ENCODE measurements around the gene MEG3. TPM values are rescaled to one million over a fixed set of nuclear protein-coding genes. Genes with fewer than 3 reads are reported as not detected.

The MEG3 gene
- total RNA-seq, 2 experiments from 2014 or later = not detected

DNA sequence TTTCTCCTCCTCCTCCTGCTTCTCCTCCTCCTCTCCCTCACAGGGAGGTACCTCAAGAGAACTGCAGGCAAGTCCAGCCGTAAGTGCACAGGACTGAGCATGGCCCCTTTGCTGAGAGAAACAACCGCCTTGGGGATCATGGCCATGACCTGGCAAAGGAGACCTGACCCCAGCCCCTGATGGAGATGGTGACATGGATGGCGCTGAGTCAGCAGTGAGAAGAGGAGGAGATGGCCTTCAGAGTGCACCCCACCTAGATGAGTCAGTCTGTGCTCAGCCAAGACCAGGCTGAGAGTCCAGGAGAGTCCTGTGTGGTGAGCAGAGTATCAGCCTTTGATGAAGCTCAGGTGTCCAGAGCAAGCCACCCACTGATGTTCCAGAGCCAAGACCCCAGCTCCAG, 36.4 kb downstream of the MEG3 start:
- intact Hi-C loops (cut with micrococcal nuclease) = no loop called here
- no peak for DNase-seq
- ChIA-PET POLR2A (no interaction called here), CTCF (no interaction called here)
- Mint-ChIP-seq H3K36me3 (no peaks in the 10 kb centered on the region), H3K4me3 (no peak overlapping the region), H3K4me1 (ENCODE audit: low read depth) (no peaks in the 10 kb centered on the region), H3K27me3 (peaks cover 2% of the 10 kb centered on the region), H3K9me3 (no peaks in the 10 kb centered on the region), H3K27ac (no peak overlapping the region)

- DNase-seq = no peak
- no peak overlapping the region for H3K4me3 Mint-ChIP-seq
- H3K36me3 Mint-ChIP-seq = no peaks in the 10 kb centered on the region
- ChIA-PET POLR2A (no interaction called here), CTCF (no interaction called here)
- no peaks in the 10 kb centered on the region for H3K9me3 Mint-ChIP-seq
- H3K27ac Mint-ChIP-seq = no peak overlapping the region
- H3K27me3 Mint-ChIP-seq = peaks cover 2% of the 10 kb centered on the region
- intact Hi-C loops (cut with micrococcal nuclease) = no loop called here
- H3K4me1 Mint-ChIP-seq (ENCODE audit: low read depth) = no peaks in the 10 kb centered on the region
Observed at GRCh38 chr14:100862793-100863192, 36.9 kb downstream of the MEG3 start.

- ChIA-PET POLR2A (no interaction called here), CTCF (no interaction called here)
- Mint-ChIP-seq H3K36me3 (no peaks in the 10 kb centered on the region), H3K4me3 (no peak overlapping the region), H3K9me3 (no peaks in the 10 kb centered on the region), H3K4me1 (ENCODE audit: low read depth) (no peaks in the 10 kb centered on the region), H3K27ac (no peak overlapping the region), H3K27me3 (no peaks in the 10 kb centered on the region)
- intact Hi-C loops (cut with micrococcal nuclease) = no loop called here
- no peak for DNase-seq
Observed at GRCh38 chr14:100864206-100864605, 38.3 kb downstream of the MEG3 start.

- intact Hi-C loops (cut with micrococcal nuclease) = no loop called here
- no peak for DNase-seq
- ChIA-PET CTCF (no interaction called here), POLR2A (no interaction called here)
- H3K27ac Mint-ChIP-seq = no peak overlapping the region
- no peaks in the 10 kb centered on the region for H3K9me3 Mint-ChIP-seq
- no peaks in the 10 kb centered on the region for H3K36me3 Mint-ChIP-seq
- H3K27me3 Mint-ChIP-seq = no peaks in the 10 kb centered on the region
- no peaks in the 10 kb centered on the region for H3K4me1 Mint-ChIP-seq (ENCODE audit: low read depth)
- no peak overlapping the region for H3K4me3 Mint-ChIP-seq
Observed at GRCh38 chr14:100864960-100865681, 39.2 kb downstream of the MEG3 start.

GRCh38 chr14:100865682-100866591, 40.0 kb downstream of the MEG3 start:
- Mint-ChIP-seq H3K27me3 (no peaks in the 10 kb centered on the region), H3K4me1 (ENCODE audit: low read depth) (no peaks in the 10 kb centered on the region), H3K27ac (no peak overlapping the region), H3K36me3 (no peaks in the 10 kb centered on the region), H3K4me3 (no peak overlapping the region), H3K9me3 (no peaks in the 10 kb centered on the region)
- ChIA-PET POLR2A (no interaction called here), CTCF (no interaction called here)
- intact Hi-C loops (cut with micrococcal nuclease) = no loop called here
- no peak for DNase-seq

DNA sequence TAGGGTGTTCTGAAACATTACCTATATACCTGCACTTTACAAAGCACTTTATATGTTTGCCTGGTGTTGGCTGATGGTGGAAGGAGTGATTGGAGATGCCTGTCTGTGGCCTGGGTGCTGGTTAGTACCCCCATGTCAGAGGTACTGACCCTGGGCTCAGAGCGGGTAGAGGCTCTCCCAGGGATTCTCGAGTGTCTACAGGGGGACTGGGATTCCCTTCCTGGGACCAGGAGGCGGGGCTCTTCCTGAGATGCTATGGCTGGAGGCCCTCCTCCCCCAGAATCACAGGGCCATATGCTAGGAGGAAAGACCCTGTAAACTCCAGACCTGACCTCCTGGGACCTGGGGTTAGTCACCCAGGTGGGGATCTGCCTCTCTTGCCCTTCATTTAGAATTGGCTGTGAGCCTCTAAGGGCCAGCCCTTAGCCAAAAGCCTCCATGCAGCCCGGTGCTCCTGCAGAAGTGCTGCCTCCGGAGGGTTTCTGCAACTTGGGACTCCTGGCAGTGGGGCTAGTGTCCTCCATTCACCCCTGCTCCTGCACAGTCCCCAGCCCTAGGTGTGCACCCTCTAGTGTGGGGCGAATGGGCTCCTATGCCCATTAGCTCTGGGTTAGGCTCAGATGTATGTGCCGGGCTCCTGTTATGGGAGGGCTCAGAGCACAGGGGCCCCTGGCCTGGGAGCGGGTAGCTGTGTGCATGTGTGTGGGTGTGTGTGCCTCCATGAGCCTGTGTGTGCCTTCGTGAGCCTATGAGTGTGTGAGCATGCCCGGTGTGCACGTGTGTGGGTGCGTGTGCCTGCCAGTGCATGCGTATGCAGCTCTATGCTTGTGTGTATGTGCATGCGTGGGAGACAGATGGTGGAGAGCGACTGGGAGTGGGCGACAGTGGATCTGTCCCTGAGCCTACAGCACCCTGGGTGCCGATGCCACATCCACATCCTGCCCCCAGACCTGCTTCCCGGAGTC, 41.0 kb downstream of the MEG3 start:
- CTCF ChIA-PET = no interaction called here
- H3K27me3 Mint-ChIP-seq = no peaks in the 10 kb centered on the region

GRCh38 chr14:100867631-100868315, 41.9 kb downstream of the MEG3 start:
- Mint-ChIP-seq H3K9me3 (no peaks in the 10 kb centered on the region), H3K27ac (no peak overlapping the region), H3K4me1 (ENCODE audit: low read depth) (no peaks in the 10 kb centered on the region), H3K27me3 (no peaks in the 10 kb centered on the region), H3K4me3 (no peak overlapping the region), H3K36me3 (no peaks in the 10 kb centered on the region)
- intact Hi-C loops (cut with micrococcal nuclease) = no loop called here
- ChIA-PET CTCF (interaction anchor here (0.6 kb wide), 1 partner anchor 30 kb away, joined by 3 read pairs; no protein-coding TSS in a partner anchor), POLR2A (no interaction called here)
- DNase-seq = no peak

More for the DNA sequence above, 41.0 kb downstream of the MEG3 start:
- H3K36me3 Mint-ChIP-seq = no peaks in the 10 kb centered on the region
- DNase-seq = no peak
- intact Hi-C loops (cut with micrococcal nuclease) = no loop called here
- H3K4me3 Mint-ChIP-seq = no peak overlapping the region
- POLR2A ChIA-PET = no interaction called here
- H3K27ac Mint-ChIP-seq = no peak overlapping the region
- no peaks in the 10 kb centered on the region for H3K4me1 Mint-ChIP-seq (ENCODE audit: low read depth)
- H3K9me3 Mint-ChIP-seq = no peaks in the 10 kb centered on the region

GRCh38 chr14:100868621-100869370, 42.9 kb downstream of the MEG3 start:
- DNase-seq = no peak
- Mint-ChIP-seq H3K36me3 (no peaks in the 10 kb centered on the region), H3K4me1 (ENCODE audit: low read depth) (no peaks in the 10 kb centered on the region), H3K9me3 (no peaks in the 10 kb centered on the region), H3K27me3 (no peaks in the 10 kb centered on the region), H3K4me3 (no peak overlapping the region), H3K27ac (no peak overlapping the region)
- POLR2A ChIA-PET = no interaction called here
- CTCF ChIA-PET = no interaction called here
- intact Hi-C loops (cut with micrococcal nuclease) = no loop called here

- POLR2A ChIA-PET = no interaction called here
- intact Hi-C loops (cut with micrococcal nuclease) = no loop called here
- Mint-ChIP-seq H3K4me3 (no peak overlapping the region), H3K9me3 (no peaks in the 10 kb centered on the region), H3K27ac (no peak overlapping the region), H3K27me3 (no peaks in the 10 kb centered on the region), H3K36me3 (no peaks in the 10 kb centered on the region), H3K4me1 (ENCODE audit: low read depth) (no peaks in the 10 kb centered on the region)
- CTCF ChIA-PET = interaction anchor here (0.6 kb wide), 1 partner anchor 226 kb away, joined by 3 read pairs; no protein-coding TSS in a partner anchor
- DNase-seq = peak; percentile 13
Observed at GRCh38 chr14:100871234-100872186, 45.6 kb downstream of the MEG3 start.

- Mint-ChIP-seq H3K27ac (no peak overlapping the region), H3K36me3 (no peaks in the 10 kb centered on the region)
Observed at GRCh38 chr14:100872259-100873095, 46.6 kb downstream of the MEG3 start.

More at GRCh38 chr14:100872259-100873095, 46.6 kb downstream of the MEG3 start:
- ChIA-PET CTCF (interaction anchor here (0.6 kb wide), 1 partner anchor 227 kb away, joined by 3 read pairs; no protein-coding TSS in a partner anchor), POLR2A (no interaction called here)
- no peak for DNase-seq
- Mint-ChIP-seq H3K27me3 (peaks cover 1% of the 10 kb centered on the region), H3K4me3 (no peak overlapping the region), H3K4me1 (ENCODE audit: low read depth) (no peaks in the 10 kb centered on the region), H3K9me3 (no peaks in the 10 kb centered on the region)
- intact Hi-C loops (cut with micrococcal nuclease) = no loop called here

Data from activated CD4-positive, alpha-beta memory T cell treated with anti-CD3 and anti-CD28 coated beads for 36 hours (primary cell).